H1 (cell line): Measurements from ENCODE around the gene NFASC. TPM values are rescaled to one million over a fixed set of nuclear protein-coding genes. Genes with fewer than 3 reads are reported as not detected.

ENCODE experiments used
- CTCF ChIA-PET: fragments of 300-600 bp; sonication (Branson Sonifier 250); formaldehyde crosslinking; loops from one replicate; lab custom pipeline; 2021; ENCODE audit not compliant: partially characterized antibody; lab: Charles Lee
- POLR2A ChIA-PET: fragments of 300-600 bp; sonication (Branson Sonifier 250); formaldehyde crosslinking; loops from one replicate; lab custom pipeline; 2021; ENCODE audit warnings: inconsistent platforms; ENCODE audit not compliant: partially characterized antibody; lab: Charles Lee
- DNase-seq, 2 experiments: peaks; one replicate each; pipeline versions ENCODE4 v3.0.0 to v3.0.0-alpha.2; 2010 to 2022; ENCODE audit warnings: low spot score in 2 of 2, low read depth in 1 of 2, mixed read lengths in 1 of 2
- FAIRE-seq: peaks from 2 replicates; lab custom pipeline; 2011; peaks lifted over from hg19 to GRCh38; lab: Jason Lieb, UNC
- H2AFZ ChIP-seq: 2 replicates; pipeline ENCODE4 v1.8.1; 2012; ENCODE audit warnings: low read length, inconsistent platforms
- H2AK5ac ChIP-seq: 2 replicates; pipeline ENCODE4 v1.6.1; 2013; ENCODE audit warnings: low read depth, low read length
- H2BK120ac ChIP-seq: replicated peaks from 2 replicates; pipeline ENCODE3; 2013; ENCODE audit warnings: low read depth, low read length, inconsistent platforms
- H2BK12ac ChIP-seq: 2 replicates; pipeline ENCODE4 v1.6.1; 2013; ENCODE audit warnings: low read depth, low read length
- H2BK15ac ChIP-seq: 2 replicates; pipeline ENCODE4 v1.6.1; 2013; ENCODE audit warnings: low read length
- H2BK20ac ChIP-seq: 2 replicates; pipeline ENCODE4 v1.6.1; 2013; ENCODE audit warnings: low read length
- H2BK5ac ChIP-seq: 2 replicates; pipeline ENCODE4 v1.6.1; 2013; ENCODE audit warnings: low read depth, low read length
- H3K14ac ChIP-seq: 2 replicates; pipeline ENCODE4 v1.6.1; 2013; ENCODE audit warnings: inconsistent platforms; ENCODE audit not compliant: insufficient read length
- H3K18ac ChIP-seq: 2 replicates; pipeline ENCODE4 v1.6.1; 2013; ENCODE audit warnings: low read length; ENCODE audit errors: extremely low read depth
- H3K23ac ChIP-seq: 2 replicates; pipeline ENCODE4 v1.6.1; 2013; ENCODE audit warnings: inconsistent platforms; ENCODE audit not compliant: insufficient read length
- H3K23me2 ChIP-seq: 2 replicates; pipeline ENCODE4 v1.6.1; 2013; ENCODE audit warnings: low read depth, low read length
- H3K27ac ChIP-seq: 2 replicates; pipeline ENCODE4 v1.6.1; 2011; ENCODE audit warnings: low read depth, low read length, inconsistent platforms
- H3K27me3 ChIP-seq, 4 experiments: replicated peaks in 1 of 4; 1 replicate in 1 of 4; 2 replicates in 3 of 4; pipeline versions ENCODE4 v1.6.1 to v1.8.1; 2011 to 2013; ENCODE audit warnings: low read length in 3 of 4, mild to moderate bottlenecking in 3 of 4, inconsistent platforms in 2 of 4, mixed read lengths in 2 of 4, moderate library complexity in 1 of 4; ENCODE audit not compliant: control insufficient read depth in 3 of 4, insufficient read depth in 3 of 4; ENCODE audit errors: extremely low read depth in 1 of 4
- H3K36me3 ChIP-seq, 4 experiments: 2 replicates each; pipeline versions ENCODE4 v1.6.1 to v1.8.1; 2011 to 2013; ENCODE audit warnings: mild to moderate bottlenecking in 4 of 4, low read length in 3 of 4, moderate library complexity in 2 of 4, control low read depth in 1 of 4, inconsistent platforms in 1 of 4; ENCODE audit not compliant: insufficient read depth in 4 of 4, control insufficient read depth in 2 of 4
- H3K4ac ChIP-seq: replicated peaks from 2 replicates; pipeline ENCODE3; 2013; ENCODE audit warnings: low read length, low read depth, mixed read lengths, inconsistent platforms; ENCODE audit not compliant: insufficient read length
- H3K4me1 ChIP-seq, 4 experiments: replicated peaks in 1 of 4; 1 replicate in 1 of 4; 2 replicates in 3 of 4; pipeline versions ENCODE4 v1.6.1 to v1.8.1; 2011 to 2013; ENCODE audit warnings: low read length in 3 of 4, inconsistent platforms in 2 of 4, mixed read lengths in 1 of 4; ENCODE audit not compliant: insufficient read depth in 4 of 4, control insufficient read depth in 3 of 4
- H3K4me2 ChIP-seq, 2 experiments: 2 replicates each; pipeline versions ENCODE4 v1.6.1 to v1.8.1; 2011 to 2013; ENCODE audit warnings: low read depth in 2 of 2, low read length in 2 of 2, control low read depth in 1 of 2, inconsistent platforms in 1 of 2, mild to moderate bottlenecking in 1 of 2; ENCODE audit not compliant: insufficient read depth in 1 of 2
- H3K4me3 ChIP-seq, 4 experiments: fragments of 200-600, 300-600 bp in 1 of 4; sonication (generic), shearing (Covaris generic), sonication (Bioruptor Twin) in 1 of 4; 2 replicates each; pipeline versions ENCODE4 v1.5.1 to v1.8.1; 2011 to 2016; ENCODE audit warnings: low read length in 4 of 4, low read depth in 3 of 4, control low read depth in 2 of 4, inconsistent platforms in 2 of 4, mild to moderate bottlenecking in 2 of 4, mixed read lengths in 1 of 4, moderate library complexity in 1 of 4; ENCODE audit not compliant: insufficient read depth in 2 of 4; ENCODE audit errors: extremely low read depth in 1 of 4
- H3K56ac ChIP-seq: replicated peaks from 2 replicates; pipeline ENCODE3; 2013; ENCODE audit warnings: low read depth, mild to moderate bottlenecking, mixed read lengths, low read length, inconsistent platforms; ENCODE audit not compliant: insufficient read length
- H3K79me1 ChIP-seq: 2 replicates; pipeline ENCODE4 v1.6.1; 2013; ENCODE audit warnings: low read depth, low read length, control low read depth
- H3K79me2 ChIP-seq, 2 experiments: 2 replicates each; pipeline versions ENCODE4 v1.6.1 to v1.8.1; 2012 to 2013; ENCODE audit warnings: low read length in 2 of 2, mild to moderate bottlenecking in 2 of 2, inconsistent platforms in 1 of 2; ENCODE audit not compliant: insufficient read depth in 2 of 2, control insufficient read depth in 1 of 2
- H3K9ac ChIP-seq, 4 experiments: replicated peaks in 1 of 4; 1 replicate in 1 of 4; 2 replicates in 3 of 4; pipeline versions ENCODE4 v1.6.1 to v1.8.1; 2011 to 2013; ENCODE audit warnings: low read depth in 3 of 4, low read length in 3 of 4, control low read depth in 2 of 4, mild to moderate bottlenecking in 2 of 4, moderate library complexity in 2 of 4, inconsistent platforms in 1 of 4; ENCODE audit errors: extremely low read depth in 1 of 4
- H3K9me3 ChIP-seq, 2 experiments: 2 replicates each; pipeline versions ENCODE4 v1.6.1 to v1.8.1; 2012 to 2013; ENCODE audit warnings: mild to moderate bottlenecking in 2 of 2, moderate library complexity in 2 of 2, control low read depth in 1 of 2, inconsistent platforms in 1 of 2, low read depth in 1 of 2, low read length in 1 of 2, mixed read lengths in 1 of 2; ENCODE audit not compliant: insufficient read depth in 2 of 2
- H4K20me1 ChIP-seq, 2 experiments: replicated peaks in 1 of 2; 2 replicates each; pipeline versions ENCODE3 to v1.8.1; 2011 to 2013; ENCODE audit warnings: inconsistent platforms in 2 of 2, low read length in 2 of 2, mild to moderate bottlenecking in 1 of 2; ENCODE audit not compliant: insufficient read depth in 2 of 2, control insufficient read depth in 1 of 2
- H4K5ac ChIP-seq: 2 replicates; pipeline ENCODE4 v1.6.1; 2013; ENCODE audit warnings: low read length, low read depth, mixed read lengths, inconsistent platforms; ENCODE audit not compliant: insufficient read length
- H4K8ac ChIP-seq: 2 replicates; pipeline ENCODE4 v1.8.0; 2013; ENCODE audit warnings: mild to moderate bottlenecking, moderate library complexity, low read length, inconsistent platforms; ENCODE audit not compliant: insufficient read depth; ENCODE audit errors: extremely low read depth
- H4K91ac ChIP-seq: replicated peaks from 2 replicates; pipeline ENCODE3; 2013; ENCODE audit warnings: low read length, mixed read lengths, inconsistent platforms; ENCODE audit not compliant: insufficient read length
- ATF2 ChIP-seq: IDR thresholded peaks from 2 replicates; pipeline ENCODE4 v1.6.1; 2012; ENCODE audit warnings: low read length, inconsistent platforms
- KDM1A ChIP-seq: fragments of 200-600, 300-600 bp; sonication (generic); IDR thresholded peaks from 2 replicates; pipeline ENCODE4 v1.7.1; 2016; ENCODE audit warnings: mild to moderate bottlenecking, low read length, borderline replicate concordance
- WGBS, 2 experiments: shearing (Covaris generic) in 1 of 2; methylation state at CpG; one replicate each; pipeline versions ENCODE4 v1.1.6 to v1.1.7; 2013 to 2015; ENCODE audit warnings: low lambda C conversion rate in 2 of 2, mixed read lengths in 2 of 2, inconsistent platforms in 1 of 2, low coverage in 1 of 2, missing lambda C conversion rate in 1 of 2; ENCODE audit not compliant: insufficient replicate concordance in 2 of 2, insufficient coverage in 1 of 2, insufficient read length in 1 of 2; ENCODE audit errors: extremely low coverage in 1 of 2, missing lambda C conversion rate in 1 of 2; 5-methylcytosine and 5-hydroxymethylcytosine counted together
- polyA plus RNA-seq, 7 experiments: library from polyadenylated mRNA; depleted of rRNA in 3 of 7; stranded (reverse) in 5 of 7; unstranded in 2 of 7; fragments of >200 nt in 5 of 7; fragments of 200-250 nt in 2 of 7; gene quantifications; 1 replicate in 5 of 7; 2 replicates in 1 of 7; 4 replicates in 1 of 7; pipeline versions ENCODE4 v1.2.1 to v1.2.3, GENCODE V29; 2011 to 2013; ENCODE audit warnings: missing spikeins in 2 of 7, mixed read lengths in 2 of 7
- total RNA-seq: library from RNA; stranded (reverse); fragmentation: NEBNext Ultra II Directional; extraction: Animal tissue kit (Norgen Biotek cat#: 25700); gene quantifications from 2 replicates; pipeline ENCODE4 v1.2.1, GENCODE V29; 2021

NFASC gene
- total and polyA plus RNA-seq, 2 of the 8 experiments (the other 6 are each of a cell fraction or from before 2014, with no cell fraction given): 5.0 to 15.2 TPM

- Histone ChIP-seq H3K36me3 (no peaks in the 10 kb centered on the region), H2BK15ac (no peak overlapping the region), H3K79me2 (no peaks in the 10 kb centered on the region), H3K9me3 (no peaks in the 10 kb centered on the region), H2BK120ac (no peak overlapping the region), H3K23ac (no peak overlapping the region), H3K23me2 (peaks cover 2% of the 10 kb centered on the region; the same call in 1 of the 2 replicates), H3K9ac (no peak overlapping the region), H3K79me1 (no peaks in the 10 kb centered on the region), H3K14ac (no peak overlapping the region), H4K20me1 (no peaks in the 10 kb centered on the region), H4K8ac (no peak overlapping the region), H3K4ac (no peak overlapping the region), H2AFZ (no peak overlapping the region), H4K5ac (no peak overlapping the region), H3K27ac (no peak overlapping the region), H2BK5ac (no peak overlapping the region), H3K4me2 (no peak overlapping the region), H3K4me3 (no peak overlapping the region), H3K27me3 (no peaks in the 10 kb centered on the region; a peak in 1 of 7 replicates), H3K56ac (no peak overlapping the region), H3K4me1 (peaks cover 0 to 3% (median 2%) of the 10 kb centered on the region in 4 experiments; a peak in 2 of 7 replicates), H3K18ac (no peak overlapping the region), H2BK12ac (no peak overlapping the region), H4K91ac (no peak overlapping the region), H2BK20ac (no peak overlapping the region), H2AK5ac (no peak overlapping the region)
- no peak for FAIRE-seq
- ChIA-PET POLR2A (interaction anchor here (1.3 kb wide), 1 partner anchor 16 kb away, joined by 3 read pairs; no protein-coding TSS in a partner anchor), CTCF (interaction anchor here (1.7 to 11.9 kb wide), 6 partner anchors 9 to 130 kb away, joined by 4 to 278 read pairs (median 9); no protein-coding TSS in a partner anchor)
- TF ChIP-seq KDM1A (peak; percentile 66; the same call in 1 of the 2 replicates), ATF2 (no peak)
- 40% methylated on average over 4 of the region's 4 CpGs; no CpG with 5 or more reads in 1 of the 2 experiments for WGBS, 2 experiments
- no peak for DNase-seq
These were observed 66.1 kb downstream of the NFASC start for GRCh38 chr1:204936765-204937164.
